Activated naive CD4-positive, alpha-beta T cell treated with anti-CD3 and anti-CD28 coated beads for 36 hours (primary cell): ENCODE data around the gene C16orf86. TPM values are rescaled to one million over a fixed set of nuclear protein-coding genes. Genes with fewer than 3 reads are reported as not detected.

ENCODE experiments used
- CTCF ChIA-PET: fragments of 350-600 bp; sonication (Branson Sonifier 250); formaldehyde crosslinking; loops from one replicate; lab custom pipeline; 2021; ENCODE audit warnings: antibody characterized with exemption; lab: Charles Lee
- DNase-seq: peaks from one replicate; pipeline ENCODE4 v3.0.0-alpha.2; 2020
- H3K27ac Mint-ChIP-seq: one replicate; pipeline ENCODE4 v1.8.0; 2021; ENCODE audit warnings: mild to moderate bottlenecking, mixed read lengths
- H3K27me3 Mint-ChIP-seq: one replicate; pipeline ENCODE4 v1.8.0; 2021; ENCODE audit warnings: low read depth, mixed read lengths
- H3K36me3 Mint-ChIP-seq: one replicate; pipeline ENCODE4 v1.8.0; 2021; ENCODE audit warnings: low read depth, mixed read lengths
- H3K4me1 Mint-ChIP-seq: one replicate; pipeline ENCODE4 v1.8.0; 2021; ENCODE audit warnings: low read depth, mixed read lengths
- H3K4me3 Mint-ChIP-seq: one replicate; pipeline ENCODE4 v1.8.0; 2021; ENCODE audit warnings: mild to moderate bottlenecking, moderate library complexity, mixed read lengths
- H3K9me3 Mint-ChIP-seq: one replicate; pipeline ENCODE4 v1.8.0; 2021; ENCODE audit warnings: mixed read lengths
- intact Hi-C: fragments of 100-400 bp; cut with micrococcal nuclease; formaldehyde crosslinking; loops from one replicate; pipeline ENCODE4 v1.15.1; 2023
- total RNA-seq, 2 experiments: library from RNA; stranded (reverse); gene quantifications; one replicate each; pipeline ENCODE4 v1.2.3, GENCODE V29; 2021

The C16orf86 gene
- total RNA-seq, 2 experiments from 2014 or later = 3.2 to 3.6 TPM

DNA sequence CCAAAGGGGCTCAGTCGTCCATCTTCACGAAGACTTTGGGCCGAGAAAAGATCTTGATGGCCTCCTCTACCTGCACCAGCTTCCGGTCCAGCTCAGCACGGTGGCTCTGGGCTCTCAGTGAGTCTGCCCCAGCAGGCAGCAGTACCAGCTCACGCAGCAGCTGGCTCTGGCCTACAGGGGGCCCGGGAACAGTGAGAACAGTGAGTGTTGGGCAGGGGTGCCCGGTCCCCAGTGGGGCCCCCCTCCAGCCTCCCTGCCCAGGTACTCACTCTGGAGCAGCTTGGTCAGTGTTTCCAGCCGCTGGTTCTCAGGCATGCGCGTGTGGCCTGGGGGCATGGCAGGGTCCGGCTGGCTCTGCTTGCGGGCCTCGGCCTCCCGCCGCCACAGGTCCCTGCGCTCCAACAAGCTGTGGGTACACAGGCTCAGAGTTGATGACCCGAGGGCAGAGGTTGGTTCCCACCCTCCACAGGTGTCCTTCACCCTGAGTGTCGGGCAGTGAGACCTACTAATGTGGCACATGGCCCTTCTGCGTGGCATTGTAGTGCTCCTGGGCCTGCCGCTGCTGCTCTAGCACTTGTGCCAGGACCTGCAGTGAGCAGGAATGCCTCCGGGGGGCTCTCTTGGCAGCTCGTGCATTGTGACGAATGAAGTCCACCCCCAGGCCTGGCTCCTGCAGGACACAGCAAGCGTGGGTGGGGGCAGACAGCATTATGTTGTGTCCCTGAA, 3.3 kb upstream of the C16orf86 start:
- CTCF ChIA-PET = interaction anchor here (0.5 to 13.5 kb wide), 9 partner anchors 9 to 272 kb away, joined by 3 to 131 read pairs (median 4); no protein-coding TSS in a partner anchor
- Mint-ChIP-seq H3K27me3 (no peaks in the 10 kb centered on the region), H3K27ac (no peak overlapping the region), H3K4me3 (no peak overlapping the region), H3K9me3 (no peaks in the 10 kb centered on the region), H3K4me1 (peaks cover 31% of the 10 kb centered on the region), H3K36me3 (peaks cover 1% of the 10 kb centered on the region)
- peak; percentile 56 for DNase-seq
- intact Hi-C loops = no loop called here

DNA sequence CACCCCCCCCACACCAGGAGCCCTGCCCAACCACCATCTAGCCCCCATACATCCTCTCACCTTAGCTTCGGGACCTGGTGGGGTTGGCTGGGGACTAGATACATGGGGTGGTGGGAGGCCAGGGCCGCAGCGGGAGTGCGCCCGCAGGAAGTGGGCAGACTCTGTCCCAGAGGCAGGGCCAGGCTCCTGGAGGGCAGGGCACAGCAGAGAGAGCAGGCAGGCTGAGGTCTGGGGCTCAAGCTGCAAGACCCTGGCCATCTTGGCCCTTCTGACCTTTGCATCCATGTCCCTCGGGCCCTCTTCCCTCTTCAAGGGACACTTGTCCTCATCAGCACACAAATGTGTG, 2.8 kb upstream of the C16orf86 start:
- intact Hi-C loops = no loop called here
- H3K27me3 Mint-ChIP-seq = no peaks in the 10 kb centered on the region
- CTCF ChIA-PET = interaction anchor here (0.7 to 13.5 kb wide), 6 partner anchors 8 to 272 kb away, joined by 3 to 131 read pairs (median 5); no protein-coding TSS in a partner anchor

DNA sequence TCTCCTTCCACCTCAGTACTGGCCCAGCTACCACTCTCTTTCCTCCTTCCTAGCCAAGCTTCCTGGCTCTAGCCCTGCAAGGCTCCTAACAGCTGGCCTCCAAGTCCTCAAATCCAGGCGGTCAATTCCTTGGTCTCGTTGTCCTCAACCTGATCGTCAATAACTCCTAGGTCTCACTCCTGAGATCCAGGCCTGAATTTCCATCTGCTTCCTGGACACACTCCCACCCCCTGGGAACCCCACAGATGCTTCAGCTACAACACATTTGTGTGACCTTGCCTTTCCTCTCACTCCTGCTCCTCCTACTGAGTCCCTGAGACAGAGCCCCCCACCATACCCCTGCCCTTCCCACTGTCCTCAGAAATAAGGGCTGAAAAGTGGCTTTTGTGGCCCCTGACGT, 2.4 kb upstream of the C16orf86 start:
- Mint-ChIP-seq H3K27ac (no peak overlapping the region), H3K4me1 (peaks cover 24% of the 10 kb centered on the region), H3K36me3 (peaks cover 1% of the 10 kb centered on the region), H3K27me3 (no peaks in the 10 kb centered on the region), H3K9me3 (no peaks in the 10 kb centered on the region), H3K4me3 (no peak overlapping the region)
- CTCF ChIA-PET = interaction anchor here (0.7 to 13.5 kb wide), 5 partner anchors 10 to 271 kb away, joined by 3 to 131 read pairs (median 4); no protein-coding TSS in a partner anchor
- intact Hi-C loops = no loop called here
- DNase-seq = no peak

More for the DNA sequence above, 2.8 kb upstream of the C16orf86 start:
- peaks cover 1% of the 10 kb centered on the region for H3K36me3 Mint-ChIP-seq
- H3K4me1 Mint-ChIP-seq = peaks cover 28% of the 10 kb centered on the region
- no peak overlapping the region for H3K27ac Mint-ChIP-seq
- no peak overlapping the region for H3K4me3 Mint-ChIP-seq
- no peaks in the 10 kb centered on the region for H3K9me3 Mint-ChIP-seq
- DNase-seq = no peak

DNA sequence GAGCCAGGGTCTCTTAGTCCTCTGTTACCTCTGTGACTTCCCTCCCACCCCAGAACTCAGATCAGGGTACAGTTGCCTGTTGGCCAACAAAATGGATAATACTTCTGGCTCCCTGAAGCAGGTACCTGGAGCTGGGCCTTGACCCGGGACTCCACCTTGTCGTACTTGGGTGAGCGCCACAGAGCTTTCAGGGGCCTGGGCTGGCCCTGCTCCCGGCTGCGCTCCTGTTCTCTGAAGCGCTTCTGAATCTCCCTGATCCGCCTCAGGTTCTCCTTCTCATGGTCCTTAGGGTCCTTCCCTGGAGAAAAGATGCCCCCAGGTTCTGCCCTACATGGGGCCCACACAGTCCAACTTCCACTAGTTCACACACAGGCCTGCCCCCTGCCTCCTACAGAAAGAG, 1.7 kb upstream of the C16orf86 start:
- no peaks in the 10 kb centered on the region for H3K9me3 Mint-ChIP-seq
- no peaks in the 10 kb centered on the region for H3K27me3 Mint-ChIP-seq
- H3K36me3 Mint-ChIP-seq = peaks cover 1% of the 10 kb centered on the region
- intact Hi-C loops = no loop called here
- no peak overlapping the region for H3K27ac Mint-ChIP-seq
- H3K4me3 Mint-ChIP-seq = no peak overlapping the region
- no peak for DNase-seq
- CTCF ChIA-PET = interaction anchor here (0.8 to 13.5 kb wide), 3 partner anchors 9 to 144 kb away, joined by 3 to 131 read pairs (median 3); no protein-coding TSS in a partner anchor
- peaks cover 23% of the 10 kb centered on the region for H3K4me1 Mint-ChIP-seq

DNA sequence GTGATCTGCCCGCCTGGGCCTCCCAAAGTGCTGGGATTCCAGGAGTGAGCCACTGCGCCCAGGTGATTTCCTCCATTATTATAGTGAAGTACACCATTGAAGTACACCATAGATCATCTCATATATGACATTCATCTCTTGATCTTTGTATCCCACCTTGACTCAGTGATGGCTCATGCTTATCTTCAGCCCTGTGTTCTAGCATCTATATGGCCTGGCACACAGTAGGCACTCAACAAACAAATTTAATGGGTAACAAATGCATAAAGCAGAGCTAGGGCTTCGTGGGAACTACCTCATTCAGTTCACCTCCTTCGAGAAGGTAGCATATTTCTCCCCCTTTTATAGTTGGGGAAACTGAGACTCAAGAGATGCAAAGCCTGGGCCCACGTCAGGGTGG, 1.0 kb upstream of the C16orf86 start:
- CTCF ChIA-PET = interaction anchor here (0.6 to 13.5 kb wide), 6 partner anchors 11 to 297 kb away, joined by 3 to 131 read pairs (median 5); no protein-coding TSS in a partner anchor
- DNase-seq = no peak
- intact Hi-C loops = no loop called here
- peak overlapping the region; percentile 75 for H3K4me3 Mint-ChIP-seq
- peaks cover 1% of the 10 kb centered on the region for H3K36me3 Mint-ChIP-seq
- peaks cover 23% of the 10 kb centered on the region for H3K4me1 Mint-ChIP-seq
- no peaks in the 10 kb centered on the region for H3K27me3 Mint-ChIP-seq
- H3K9me3 Mint-ChIP-seq = no peaks in the 10 kb centered on the region
- H3K27ac Mint-ChIP-seq = no peak overlapping the region

DNA sequence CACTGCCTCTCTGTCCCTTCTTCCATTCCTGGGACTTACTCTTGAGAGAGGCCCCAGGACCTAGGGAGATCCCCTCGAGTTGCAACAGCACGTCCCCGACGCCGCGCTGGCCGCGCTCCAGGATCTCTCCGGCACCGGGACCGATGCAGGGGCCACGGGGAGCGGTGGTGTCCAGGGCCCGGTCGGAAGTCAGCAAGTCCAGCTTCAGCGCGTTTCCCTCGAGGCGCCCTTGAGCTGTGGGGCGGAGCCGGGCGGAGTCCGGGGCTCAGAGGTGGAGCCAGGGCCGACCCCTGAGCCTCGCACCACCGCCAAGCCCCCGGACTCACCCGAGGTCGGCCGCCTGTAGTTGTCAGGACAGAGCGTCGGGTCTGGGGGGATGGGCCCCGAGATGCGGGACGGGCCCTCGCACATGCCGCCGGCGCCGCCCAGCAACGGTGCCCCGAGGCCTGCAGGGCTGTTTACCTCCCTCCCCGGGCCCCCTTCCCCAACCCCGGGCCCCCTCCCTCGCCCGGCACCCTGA, 522 bp upstream of the C16orf86 start:
- H3K27ac Mint-ChIP-seq = no peak overlapping the region
- H3K4me3 Mint-ChIP-seq = peak overlapping the region; percentile 75
- no peaks in the 10 kb centered on the region for H3K9me3 Mint-ChIP-seq
- intact Hi-C loops = loop anchor here (1.0 kb wide), 1 partner anchor 140 kb away; the partner anchor contains the start of genes RANBP10 and TSNAXIP1
- H3K36me3 Mint-ChIP-seq = peaks cover 1% of the 10 kb centered on the region
- H3K4me1 Mint-ChIP-seq = peaks cover 22% of the 10 kb centered on the region
- H3K27me3 Mint-ChIP-seq = no peaks in the 10 kb centered on the region
- CTCF ChIA-PET = interaction anchor here (0.6 to 13.5 kb wide), 8 partner anchors 10 to 297 kb away, joined by 3 to 131 read pairs (median 5); partner anchors contain the start of gene CTCF
- DNase-seq = no peak

DNA sequence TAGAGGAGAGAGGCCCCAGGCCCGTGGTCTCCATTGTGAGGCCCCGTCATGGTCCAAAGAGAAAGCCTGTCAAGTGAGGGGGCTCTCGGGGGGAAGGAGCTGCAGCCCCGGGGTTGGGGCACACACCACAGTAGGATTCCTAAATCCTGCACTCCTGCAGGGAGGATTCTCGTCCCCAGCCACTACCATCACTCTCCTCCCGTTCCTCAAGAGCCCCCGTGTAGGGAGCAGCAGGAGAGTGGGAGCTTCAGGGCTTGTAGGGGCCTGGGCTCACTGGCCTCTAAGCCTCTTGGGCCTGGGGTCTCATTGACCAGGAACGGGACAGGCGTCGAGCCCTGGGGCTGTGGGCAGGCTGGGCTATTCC, 821 bp downstream of the C16orf86 start:
- H3K4me3 Mint-ChIP-seq = peak overlapping the region; percentile 90

DNA sequence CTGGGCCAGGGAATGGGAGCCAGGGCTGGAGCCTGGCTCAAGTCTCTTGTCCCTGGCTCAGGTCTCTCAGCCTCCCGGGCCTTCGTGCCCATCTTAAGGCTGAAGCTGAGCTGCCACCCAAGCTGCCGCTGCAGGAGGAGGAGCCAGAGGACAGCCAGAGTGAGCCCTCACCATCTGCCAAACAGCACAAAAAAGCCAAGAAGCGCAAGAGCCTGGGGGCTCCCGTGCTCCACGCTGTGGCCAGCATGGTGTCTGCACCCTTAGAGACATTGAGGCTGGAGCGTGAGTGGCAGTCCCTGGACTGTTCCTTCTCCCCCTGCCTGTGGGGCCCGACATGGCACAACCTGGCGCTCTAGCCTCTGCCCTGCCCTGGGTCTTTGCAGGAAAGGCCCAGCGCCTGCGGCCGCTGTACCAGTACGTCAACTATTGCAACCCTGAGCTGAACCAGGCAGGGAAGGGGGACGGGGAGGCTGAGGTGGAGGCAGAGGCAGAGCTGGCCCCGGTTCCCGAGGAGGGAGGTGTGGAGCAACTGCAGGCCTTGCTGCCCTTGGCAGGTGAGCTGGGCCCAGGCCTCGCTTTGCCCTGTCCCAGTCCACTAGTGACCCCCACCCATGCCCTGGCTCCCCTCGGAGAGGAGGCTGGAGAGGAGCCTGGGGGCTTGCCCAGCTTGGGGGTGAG, 1.3 kb downstream of the C16orf86 start:
- CTCF ChIA-PET = interaction anchor here (0.6 to 13.5 kb wide), 22 partner anchors 8 to 216 kb away, joined by 3 to 131 read pairs (median 4); partner anchors contain the start of genes CARMIL2, CTCF, GFOD2 and RANBP10
- peaks cover 17% of the 10 kb centered on the region for H3K4me1 Mint-ChIP-seq
- H3K27me3 Mint-ChIP-seq = no peaks in the 10 kb centered on the region
- H3K9me3 Mint-ChIP-seq = no peaks in the 10 kb centered on the region
- no peak overlapping the region for H3K27ac Mint-ChIP-seq
- intact Hi-C loops = loop anchor here (1.0 kb wide), 5 partner anchors 8 to 187 kb away; partner anchors contain the start of genes ACD, ATP6V0D1, CTCF and PARD6A
- peak overlapping the region; percentile 90 for H3K4me3 Mint-ChIP-seq
- H3K36me3 Mint-ChIP-seq = peaks cover 1% of the 10 kb centered on the region
- peak; percentile 91 for DNase-seq

More for the DNA sequence above, 821 bp downstream of the C16orf86 start:
- no peaks in the 10 kb centered on the region for H3K27me3 Mint-ChIP-seq
- no peaks in the 10 kb centered on the region for H3K9me3 Mint-ChIP-seq
- H3K36me3 Mint-ChIP-seq = peaks cover 1% of the 10 kb centered on the region
- intact Hi-C loops = no loop called here
- no peak for DNase-seq
- CTCF ChIA-PET = interaction anchor here (0.6 to 13.5 kb wide), 18 partner anchors 9 to 217 kb away, joined by 3 to 131 read pairs (median 4); partner anchors contain the start of genes CARMIL2, CTCF and RANBP10
- peaks cover 17% of the 10 kb centered on the region for H3K4me1 Mint-ChIP-seq
- no peak overlapping the region for H3K27ac Mint-ChIP-seq

DNA sequence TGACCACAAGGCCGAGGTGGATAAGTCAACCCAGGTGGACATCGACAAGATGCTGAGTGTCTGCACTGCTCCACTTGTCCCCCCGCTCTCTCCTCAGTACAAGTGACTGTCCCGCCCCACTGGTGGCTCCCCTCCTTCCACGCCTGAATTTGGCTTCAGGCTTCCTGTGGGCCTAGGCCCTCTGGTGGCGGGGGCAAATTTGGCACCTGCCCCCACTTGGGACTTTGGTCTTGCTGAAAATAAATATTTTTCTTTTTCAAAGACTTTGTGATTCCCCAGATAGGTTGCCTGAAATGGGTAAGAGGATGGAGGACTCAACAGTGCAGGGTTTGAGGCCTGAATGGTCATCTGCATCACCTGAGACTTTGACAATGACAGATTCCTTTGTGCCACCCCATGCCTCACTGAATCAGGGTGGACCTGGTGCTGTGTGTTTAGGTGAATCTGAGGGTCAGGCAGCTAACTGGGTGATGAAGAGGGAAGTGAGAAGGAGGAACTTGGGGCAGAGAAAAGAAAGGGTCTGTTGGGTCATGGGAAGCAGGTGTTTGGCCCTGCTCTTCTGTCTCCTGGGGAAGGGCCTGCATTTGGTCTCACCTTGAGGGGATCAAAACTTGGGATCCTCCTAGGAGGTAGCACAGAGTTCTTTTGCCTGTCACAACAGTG, 2.0 kb downstream of the C16orf86 start:
- H3K36me3 Mint-ChIP-seq = peaks cover 1% of the 10 kb centered on the region
- H3K27me3 Mint-ChIP-seq = no peaks in the 10 kb centered on the region
- CTCF ChIA-PET = interaction anchor here (0.6 to 13.5 kb wide), 14 partner anchors 10 to 184 kb away, joined by 3 to 131 read pairs (median 4); partner anchors contain the start of genes CTCF and GFOD2
- peak; percentile 21 for DNase-seq
- no peaks in the 10 kb centered on the region for H3K9me3 Mint-ChIP-seq
- no peak overlapping the region for H3K4me3 Mint-ChIP-seq
- peaks cover 17% of the 10 kb centered on the region for H3K4me1 Mint-ChIP-seq
- intact Hi-C loops = loop anchor here (1.0 kb wide), 5 partner anchors 8 to 187 kb away; partner anchors contain the start of genes ACD, ATP6V0D1, CTCF and PARD6A
- H3K27ac Mint-ChIP-seq = no peak overlapping the region

DNA sequence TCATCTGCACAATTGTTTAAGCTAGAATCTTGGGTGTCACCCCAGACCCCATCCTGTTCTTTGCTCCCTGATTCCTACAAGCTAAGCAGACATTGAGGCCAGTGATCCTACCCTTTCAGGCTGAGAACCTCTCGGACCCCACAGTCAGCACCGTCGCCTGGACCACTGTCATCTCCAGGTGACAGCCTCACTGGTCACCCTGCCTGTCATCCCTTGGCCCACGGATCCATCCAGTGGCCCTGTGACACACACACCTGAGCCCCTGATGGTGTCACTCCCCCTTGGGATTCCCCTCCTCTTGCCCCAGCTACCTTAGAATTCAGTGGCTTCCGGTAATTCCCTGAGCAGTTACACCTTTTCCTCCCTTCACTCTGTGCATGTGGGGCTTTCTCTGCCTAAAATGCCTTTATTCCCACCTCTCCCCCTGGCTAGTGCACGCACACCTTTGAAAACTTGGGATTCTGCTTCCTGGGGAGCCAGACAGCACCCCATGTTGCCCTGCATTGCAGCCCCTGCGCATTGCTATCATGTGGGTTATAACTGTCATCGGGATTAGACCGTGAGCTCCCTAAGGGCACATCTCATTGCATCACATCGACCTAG, 3.0 kb downstream of the C16orf86 start:
- intact Hi-C loops = no loop called here
- Mint-ChIP-seq H3K4me1 (peaks cover 17% of the 10 kb centered on the region), H3K36me3 (no peaks in the 10 kb centered on the region), H3K27ac (no peak overlapping the region), H3K9me3 (no peaks in the 10 kb centered on the region), H3K27me3 (no peaks in the 10 kb centered on the region), H3K4me3 (no peak overlapping the region)
- DNase-seq = no peak
- CTCF ChIA-PET = interaction anchor here (0.6 to 13.5 kb wide), 6 partner anchors 9 to 183 kb away, joined by 3 to 131 read pairs (median 4); partner anchors contain the start of gene PARD6A

DNA sequence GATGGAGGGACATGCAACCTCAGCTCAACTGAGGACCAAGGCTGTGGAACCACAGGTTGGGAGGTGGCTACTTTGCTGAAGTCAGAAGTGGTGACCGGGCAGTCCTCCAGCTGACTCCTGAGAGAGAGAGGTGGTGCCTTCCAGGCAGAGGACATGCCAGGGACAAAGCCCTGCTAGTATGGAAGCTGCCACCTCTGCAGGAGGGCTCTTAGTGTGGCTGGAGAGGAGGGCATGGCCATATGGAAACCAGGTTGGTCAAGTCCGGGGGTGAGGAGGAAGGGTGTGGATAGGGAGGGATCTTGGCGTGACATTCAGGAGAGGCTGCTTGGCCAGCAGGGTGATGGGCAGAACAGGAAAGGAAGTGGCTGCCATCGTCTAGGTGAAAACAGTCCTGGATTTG, 5.7 kb downstream of the C16orf86 start:
- CTCF ChIA-PET = interaction anchor here (0.6 to 13.5 kb wide), 11 partner anchors 9 to 268 kb away, joined by 3 to 131 read pairs (median 3); partner anchors contain the start of gene GFOD2
- DNase-seq = no peak
- no peaks in the 10 kb centered on the region for H3K9me3 Mint-ChIP-seq
- H3K36me3 Mint-ChIP-seq = no peaks in the 10 kb centered on the region
- no peak overlapping the region for H3K4me3 Mint-ChIP-seq
- no peaks in the 10 kb centered on the region for H3K27me3 Mint-ChIP-seq
- peaks cover 7% of the 10 kb centered on the region for H3K4me1 Mint-ChIP-seq
- intact Hi-C loops = loop anchor here (1.0 to 2.0 kb wide), 2 partner anchors 246 to 256 kb away; no protein-coding TSS in a partner anchor
- H3K27ac Mint-ChIP-seq = no peak overlapping the region
